A549 (cell line): ENCODE data around the gene CGRRF1. TPM values are rescaled to one million over a fixed set of nuclear protein-coding genes. Genes with fewer than 3 reads are reported as not detected.

Experiments used
- ATAC-seq, 2 experiments: fragments of 200-7000 bp in 1 of 2; fragments of >200 bp in 1 of 2; cut with Nextera tagmentation in 1 of 2; cut with Tn5 transposase in 1 of 2; 3 replicates each; pipeline versions ENCODE4 v1.8.0 to v1.9.1; 2018 to 2020; ENCODE audit warnings: mild to moderate bottlenecking in 1 of 2, moderate library complexity in 1 of 2
- CTCF ChIA-PET: fragments of 300-600 bp; sonication (Branson Sonifier 250); formaldehyde crosslinking; extraction: SDS; loops from one replicate; lab custom pipeline; 2021; ENCODE audit warnings: antibody characterized with exemption, inconsistent platforms; lab: Yijun Ruan, JAX
- POLR2A ChIA-PET: fragments of 350-600 bp; formaldehyde crosslinking; extraction: SDS; loops from one replicate; lab custom pipeline; 2021; ENCODE audit warnings: antibody characterized with exemption, inconsistent platforms; lab: Yijun Ruan, JAX
- DNase-seq, 2 experiments: peaks; one replicate each; pipeline versions ENCODE4 v3.0.0 to v3.0.0-alpha.2; 2011 to 2016; ENCODE audit warnings: low read depth in 1 of 2, low spot score in 1 of 2
- FAIRE-seq: peaks from 2 replicates; lab custom pipeline; 2011; peaks lifted over from hg19 to GRCh38; lab: Jason Lieb, UNC
- H3K27ac ChIP-seq, 2 experiments: fragments of >200 bp; sonication (Bioruptor Twin); formaldehyde crosslinking; 3 replicates each; pipeline ENCODE4 v1.5.1; 2016 to 2017
- H3K4me1 ChIP-seq: fragments of >200 bp; sonication (Bioruptor Twin); formaldehyde crosslinking; 3 replicates; pipeline ENCODE4 v1.6.1; 2016
- H3K4me2 ChIP-seq: fragments of >200 bp; sonication (Bioruptor Twin); formaldehyde crosslinking; 3 replicates; pipeline ENCODE4 v1.6.1; 2016
- H3K4me3 ChIP-seq: fragments of >200 bp; sonication (Bioruptor Twin); formaldehyde crosslinking; 3 replicates; pipeline ENCODE4 v1.5.1; 2016
- H3K9me3 ChIP-seq: fragments of >200 bp; sonication (Bioruptor Twin); formaldehyde crosslinking; 3 replicates; pipeline ENCODE4 v1.6.1; 2016
- CEBPB ChIP-seq, 2 experiments: fragments of >200 bp in 1 of 2; sonication (Bioruptor Twin) in 1 of 2; formaldehyde crosslinking in 1 of 2; IDR thresholded peaks; 2 replicates each; pipeline ENCODE4 v1.6.1; 2012 to 2016
- CHD4 ChIP-seq: fragments of 200-600 bp; sonication (generic); IDR thresholded peaks from 2 replicates; pipeline ENCODE4 v1.6.1; 2016; ENCODE audit warnings: antibody characterized with exemption, mild to moderate bottlenecking, borderline replicate concordance
- EHF ChIP-seq: fragments of 250-450 bp; sonication (Bioruptor Pico); IDR thresholded peaks from 2 replicates; pipeline ENCODE4 v1.5.0; 2020; ENCODE audit warnings: mild to moderate bottlenecking
- EP300 ChIP-seq, 2 experiments: fragments of >200 bp; sonication (Bioruptor Twin); formaldehyde crosslinking; IDR thresholded peaks; 2 replicates in 1 of 2; 3 replicates in 1 of 2; pipeline ENCODE4 v1.6.1; 2016 to 2017
- FOXS1 ChIP-seq: fragments of 250-450 bp; sonication (Bioruptor Pico); IDR thresholded peaks from 2 replicates; pipeline ENCODE4 v1.5.0; 2020; ENCODE audit warnings: mild to moderate bottlenecking, moderate library complexity
- HEYL ChIP-seq: fragments of 250-450 bp; sonication (Bioruptor Pico); IDR thresholded peaks from 2 replicates; pipeline ENCODE4 v1.8.0; 2021; ENCODE audit warnings: mild to moderate bottlenecking, moderate library complexity
- HOXB5 ChIP-seq: fragments of 250-450 bp; sonication (Bioruptor Pico); IDR thresholded peaks from 2 replicates; pipeline ENCODE4 v1.5.0; 2020; ENCODE audit warnings: mild to moderate bottlenecking, moderate library complexity
- KDM1A ChIP-seq: fragments of 200-600 bp; sonication (generic); IDR thresholded peaks from 2 replicates; pipeline ENCODE4 v1.6.1; 2016; ENCODE audit warnings: low read depth, mild to moderate bottlenecking
- MAFK ChIP-seq: fragments of 450-650 bp; IDR thresholded peaks from 2 replicates; pipeline ENCODE4 v1.6.1; 2014; ENCODE audit not compliant: partially characterized antibody
- MYC ChIP-seq: IDR thresholded peaks from 2 replicates; pipeline ENCODE4 v1.6.1; 2012; ENCODE audit warnings: mild to moderate bottlenecking, inconsistent platforms, low read length, improper control_type of control experiment, borderline replicate concordance
- NFE2L2 ChIP-seq: fragments of 150-350 bp; conservative IDR thresholded peaks from 2 replicates; pipeline ENCODE4 v1.6.1; 2014; ENCODE audit warnings: low read length
- NPAS2 ChIP-seq: fragments of 250-450 bp; sonication (Bioruptor Pico); IDR thresholded peaks from 2 replicates; pipeline ENCODE4 v1.8.0; 2022; ENCODE audit warnings: mild to moderate bottlenecking, moderate library complexity, borderline replicate concordance
- NR3C1 ChIP-seq: fragments of >200 bp; sonication (Bioruptor Twin); formaldehyde crosslinking; IDR thresholded peaks from 3 replicates; pipeline ENCODE4 v1.6.1; 2017
- POLR2AphosphoS2 ChIP-seq: conservative IDR thresholded peaks from 2 replicates; pipeline ENCODE4 v1.6.1; 2012; ENCODE audit warnings: low read length, improper control_type of control experiment, inconsistent platforms
- RAD21 ChIP-seq, 2 experiments: fragments of >200 bp in 1 of 2; sonication (Bioruptor Twin) in 1 of 2; formaldehyde crosslinking in 1 of 2; IDR thresholded peaks in 1 of 2; conservative IDR thresholded peaks in 1 of 2; 2 replicates in 1 of 2; 3 replicates in 1 of 2; pipeline ENCODE4 v1.6.1; 2012 to 2018; ENCODE audit warnings: inconsistent platforms in 1 of 2
- RARB ChIP-seq: fragments of 250-450 bp; sonication (Bioruptor Pico); IDR thresholded peaks from 2 replicates; pipeline ENCODE4 v1.8.0; 2021; ENCODE audit warnings: mild to moderate bottlenecking, moderate library complexity
- SMC3 ChIP-seq: fragments of >200 bp; sonication (Bioruptor Twin); formaldehyde crosslinking; IDR thresholded peaks from 3 replicates; pipeline ENCODE4 v1.6.1; 2018; ENCODE audit warnings: inconsistent platforms
- TP53 ChIP-seq: fragments of 250-450 bp; sonication (Bioruptor Pico); IDR thresholded peaks from 2 replicates; pipeline ENCODE4 v1.5.0; 2021; ENCODE audit warnings: mild to moderate bottlenecking, moderate library complexity
- ZC3H11A ChIP-seq: fragments of 450-650 bp; IDR thresholded peaks from 2 replicates; pipeline ENCODE4 v1.6.1; 2014; ENCODE audit warnings: antibody characterized with exemption, mild to moderate bottlenecking
- ZFP36 ChIP-seq: fragments of 450-650 bp; IDR thresholded peaks from 2 replicates; pipeline ENCODE4 v1.6.1; 2014; ENCODE audit warnings: borderline replicate concordance; ENCODE audit not compliant: partially characterized antibody
- ZNF302 ChIP-seq: fragments of 250-450 bp; sonication (Bioruptor Pico); IDR thresholded peaks from 2 replicates; pipeline ENCODE4 v1.9.0; 2021; ENCODE audit warnings: inconsistent platforms, mild to moderate bottlenecking, moderate library complexity
- ZSCAN20 ChIP-seq: fragments of 250-450 bp; sonication (Bioruptor Pico); IDR thresholded peaks from 2 replicates; pipeline ENCODE4 v1.8.0; 2022; ENCODE audit warnings: mild to moderate bottlenecking, moderate library complexity
- WGBS: methylation state at CpG from one replicate; pipeline ENCODE4 v1.1.6; 2017; ENCODE audit errors: missing lambda C conversion rate; 5-methylcytosine and 5-hydroxymethylcytosine counted together
- polyA plus RNA-seq, 4 experiments: library from polyadenylated mRNA; depleted of rRNA in 3 of 4; stranded (reverse); fragments of >200 nt; fragmentation: RNase III in 1 of 4; extraction: RNeasy Plus Mini Kit Qiagen cat#74134 plus additional on column Dnase treatment in 1 of 4; gene quantifications; 2 replicates in 3 of 4; 3 replicates in 1 of 4; pipeline ENCODE4 v1.2.3, GENCODE V29; 2011 to 2017
- TF ChIP-seq, protein P1 (sequence below): IDR thresholded peaks from 2 replicates; pipeline ENCODE4 v1.6.1; 2012; ENCODE audit warnings: low read depth, borderline replicate concordance
- TF ChIP-seq, protein P2 (sequence below): fragments of 150-350 bp; IDR thresholded peaks from 2 replicates; pipeline ENCODE4 v1.6.1; 2014; ENCODE audit warnings: low read depth, mild to moderate bottlenecking, low read length

Gene CGRRF1
- polyA plus RNA-seq, 2 of the 4 experiments (the other 2 are of a cell fraction): 15.8 to 35.4 TPM

DNA sequence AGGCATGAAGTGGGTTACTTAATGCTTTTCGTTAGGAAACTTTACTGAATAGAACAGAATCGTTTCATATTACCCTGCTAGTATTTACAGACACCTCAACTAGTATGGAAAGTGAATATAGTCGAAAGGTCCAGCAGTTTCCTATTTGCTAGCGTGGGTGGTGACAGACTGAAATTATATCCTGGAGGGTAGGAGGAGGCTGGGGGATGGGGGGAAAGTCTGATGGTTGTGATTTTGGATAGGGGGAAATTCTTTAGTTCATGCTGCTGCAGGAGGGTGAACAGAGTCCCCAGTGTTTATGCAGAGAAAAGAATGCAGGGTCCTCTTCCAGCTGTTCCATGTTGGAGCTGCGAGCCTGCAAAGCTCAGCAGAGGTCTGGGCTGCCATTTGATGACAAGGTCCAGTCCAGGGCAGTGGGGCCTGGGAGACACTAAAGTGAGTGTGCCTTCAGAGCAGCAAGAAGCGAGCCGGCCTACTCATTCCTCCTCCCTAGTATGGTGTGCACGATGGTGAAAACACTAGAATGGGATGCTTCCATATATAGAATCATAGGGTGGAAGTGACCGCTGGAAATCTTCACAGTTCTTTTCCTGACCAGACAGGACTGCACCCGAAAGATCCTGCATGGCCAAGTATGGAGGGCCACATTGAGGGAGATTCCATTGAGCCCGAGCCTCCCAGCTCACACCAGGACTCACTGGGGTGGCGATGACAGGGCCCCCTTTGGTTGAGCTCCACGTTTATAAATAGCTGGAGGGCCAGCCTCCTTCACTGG lies 59.3 kb downstream of the CGRRF1 start (continued):
- TF ChIP-seq, protein P1, sequence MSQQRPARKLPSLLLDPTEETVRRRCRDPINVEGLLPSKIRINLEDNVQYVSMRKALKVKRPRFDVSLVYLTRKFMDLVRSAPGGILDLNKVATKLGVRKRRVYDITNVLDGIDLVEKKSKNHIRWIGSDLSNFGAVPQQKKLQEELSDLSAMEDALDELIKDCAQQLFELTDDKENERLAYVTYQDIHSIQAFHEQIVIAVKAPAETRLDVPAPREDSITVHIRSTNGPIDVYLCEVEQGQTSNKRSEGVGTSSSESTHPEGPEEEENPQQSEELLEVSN: no peak
- TF ChIP-seq ZC3H11A (no peak), CEBPB (IDR thresholded peaks at IDR 0.05) (no peak), RAD21 (conservative IDR thresholded peaks at IDR 0.05 in 1 of 2, IDR thresholded peaks at IDR 0.05 in 1 of 2) (no peak), ZNF302 (no peak), POLR2AphosphoS2 (no peak), MAFK (no peak)

DNA sequence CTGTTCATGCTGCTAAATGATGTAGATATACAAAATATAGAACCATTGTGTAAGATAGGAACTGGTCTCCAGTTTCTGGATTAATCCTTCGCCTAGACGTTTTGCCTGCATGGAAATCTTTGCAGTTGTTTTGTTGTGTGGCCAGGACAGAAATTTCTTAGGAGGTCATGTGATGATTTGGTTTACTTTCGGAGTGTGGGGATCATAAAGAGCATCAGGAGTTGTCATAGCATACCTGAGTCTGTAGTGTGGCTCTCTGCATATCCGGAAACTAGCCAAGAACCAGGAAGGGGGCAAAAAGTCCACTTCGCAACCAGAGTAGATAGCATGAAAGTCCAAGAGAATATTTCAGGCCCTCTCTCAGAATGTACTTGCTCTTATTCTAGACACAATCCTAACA lies 60.3 kb downstream of the CGRRF1 start:
- TF ChIP-seq EHF (CRISPR knock-in tag) (no peak), HEYL (CRISPR knock-in tag) (no peak), RARB (CRISPR knock-in tag) (no peak), MYC (no peak), ZSCAN20 (CRISPR knock-in tag) (no peak), ZNF302 (no peak), NFE2L2 (no peak), TP53 (no peak), KDM1A (no peak), CHD4 (no peak), NPAS2 (CRISPR knock-in tag) (no peak), EP300 (IDR thresholded peaks at IDR 0.05) (no peak), ZC3H11A (no peak), SMC3 (no peak), HOXB5 (no peak), ZFP36 (no peak), FOXS1 (no peak), NR3C1 (no peak), POLR2AphosphoS2 (no peak)
- TF ChIP-seq, protein P2, sequence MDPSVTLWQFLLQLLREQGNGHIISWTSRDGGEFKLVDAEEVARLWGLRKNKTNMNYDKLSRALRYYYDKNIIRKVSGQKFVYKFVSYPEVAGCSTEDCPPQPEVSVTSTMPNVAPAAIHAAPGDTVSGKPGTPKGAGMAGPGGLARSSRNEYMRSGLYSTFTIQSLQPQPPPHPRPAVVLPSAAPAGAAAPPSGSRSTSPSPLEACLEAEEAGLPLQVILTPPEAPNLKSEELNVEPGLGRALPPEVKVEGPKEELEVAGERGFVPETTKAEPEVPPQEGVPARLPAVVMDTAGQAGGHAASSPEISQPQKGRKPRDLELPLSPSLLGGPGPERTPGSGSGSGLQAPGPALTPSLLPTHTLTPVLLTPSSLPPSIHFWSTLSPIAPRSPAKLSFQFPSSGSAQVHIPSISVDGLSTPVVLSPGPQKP: no peak
- TF ChIP-seq, all 56 proteins: peak for 0
- 78% methylated on average over 5 of the region's 5 CpGs for WGBS
- H3K27ac ChIP-seq: no peak overlapping the region
- no peak for ATAC-seq
- peaks cover 20% of the 10 kb centered on the region for H3K9me3 ChIP-seq
- no peak for FAIRE-seq
- peaks cover 29% of the 10 kb centered on the region for H3K4me1 ChIP-seq
- CTCF ChIA-PET: interaction anchor here (4.7 to 13.8 kb wide), 2 partner anchors 73 to 205 kb away, joined by 31 to 272 read pairs; no protein-coding TSS in a partner anchor
- peak overlapping the region; percentile 32; the same call in 2 of the 3 replicates for H3K4me2 ChIP-seq
- POLR2A ChIA-PET: no interaction called here
- DNase-seq: no peak
- H3K4me3 ChIP-seq: no peak overlapping the region
